ENCODE results near the gene MSMB. TPM values are rescaled to one million over a fixed set of nuclear protein-coding genes. Genes with fewer than 3 reads are reported as not detected.
A peak's percentile ranks its signal among the peaks of the same experiment; 100 is the strongest.

The MSMB gene
- total RNA-seq, 2 experiments from 2014 or later = not detected

- Histone ChIP-seq H3K4me2 (ENCODE audit: low read length) (peak within 1 kb of the TSS; percentile 81), H4K20me1 (ENCODE audit: insufficient read depth, low read length) (peaks cover 32% of the 10 kb centered on the region), H3K9me3 (ENCODE audit: low read length) (no peaks in the 10 kb centered on the region), H3K36me3 (ENCODE audit: insufficient read depth, low read length) (peaks cover 28% of the 10 kb centered on the region), H3K79me2 (ENCODE audit: insufficient read depth, low read depth, low read length) (peaks cover 49% of the 10 kb centered on the region), H3K4me3 (ENCODE audit: low read depth, low read length, poor library complexity, severe bottlenecking) (peak within 1 kb of the TSS; percentile 87), H2AFZ (ENCODE audit: low read length) (peak within 1 kb of the TSS; percentile 92), H3K4me1 (ENCODE audit: insufficient read depth, low read length, poor library complexity, severe bottlenecking) (peaks cover 18% of the 10 kb centered on the region), H3K27ac (ENCODE audit: low read depth, low read length, poor library complexity, severe bottlenecking) (peak within 1 kb of the TSS; percentile 44), H3K9me2 (ENCODE audit: insufficient read depth, low read length) (no peaks in the 10 kb centered on the region)
- intact Hi-C loops (cut with micrococcal nuclease; ENCODE audit: unreplicated experiment) = loop anchor here (2.0 to 5.0 kb wide), 3 partner anchors 62 to 1028 kb away; partner anchors contain the start of gene ZNF22
- ChIA-PET POLR2A (interaction anchor here (0.6 to 1.8 kb wide), 3 partner anchors 10 to 232 kb away, joined by 3 to 12 read pairs (median 3); no protein-coding TSS in a partner anchor), CTCF (ENCODE audit: unreplicated experiment) (no interaction called here)
- DNase-seq (ENCODE audit: low spot score) = peak; percentile 99
- TF ChIP-seq CTCF (conservative IDR thresholded peaks at IDR 0.05; ENCODE audit: low read length) (peak; percentile 83), EZH2phosphoT487 (IDR thresholded peaks at IDR 0.05; ENCODE audit: borderline replicate concordance, low read depth, low read length) (no peak)
- no TSS peak for BruUV-seq (replicated peaks)
Measured at GRCh38 chr10:46030091-46030937, 15.8 kb downstream of the MSMB start, which contains the start of gene NCOA4. NCOA4 (minus strand) TSS chr10:46030623; CDS start chr10:46016680, 13,943 bp downstream.

GRCh38 chr10:46029461-46030030 is 16.5 kb downstream of the MSMB start:
- peak; percentile 17 for DNase-seq (ENCODE audit: low spot score)
- Histone ChIP-seq H2AFZ (ENCODE audit: low read length) (peak overlapping the region; percentile 92; the same call in 1 of the 2 replicates), H3K4me1 (ENCODE audit: insufficient read depth, low read length, poor library complexity, severe bottlenecking) (peaks cover 19% of the 10 kb centered on the region)

More at GRCh38 chr10:46029461-46030030, 16.5 kb downstream of the MSMB start:
- CTCF ChIA-PET (ENCODE audit: unreplicated experiment) = interaction anchor here (0.9 kb wide), 1 partner anchor 18 kb away, joined by 3 read pairs; no protein-coding TSS in a partner anchor
- no peaks in the 10 kb centered on the region for H3K9me3 ChIP-seq (ENCODE audit: low read length)
- H3K4me3 ChIP-seq (ENCODE audit: low read depth, low read length, poor library complexity, severe bottlenecking) = peak overlapping the region; percentile 87
- intact Hi-C loops (cut with micrococcal nuclease; ENCODE audit: unreplicated experiment) = loop anchor here (2.0 to 5.0 kb wide), 6 partner anchors 57 to 1027 kb away; partner anchors contain the start of genes TIMM23 and ZNF22
- TF ChIP-seq CTCF (conservative IDR thresholded peaks at IDR 0.05; ENCODE audit: low read length) (no peak), EZH2phosphoT487 (IDR thresholded peaks at IDR 0.05; ENCODE audit: borderline replicate concordance, low read depth, low read length) (no peak)
- peaks cover 56% of the 10 kb centered on the region for H3K79me2 ChIP-seq (ENCODE audit: insufficient read depth, low read depth, low read length)
- peaks cover 38% of the 10 kb centered on the region for H4K20me1 ChIP-seq (ENCODE audit: insufficient read depth, low read length)
- peak overlapping the region; percentile 44 for H3K27ac ChIP-seq (ENCODE audit: low read depth, low read length, poor library complexity, severe bottlenecking)
- POLR2A ChIA-PET = interaction anchor here (0.6 to 1.8 kb wide), 6 partner anchors 10 to 1725 kb away, joined by 3 to 12 read pairs (median 4); no protein-coding TSS in a partner anchor
- H3K36me3 ChIP-seq (ENCODE audit: insufficient read depth, low read length) = peaks cover 35% of the 10 kb centered on the region
- TSS peak; percentile 74 for BruUV-seq (replicated peaks)
- no peaks in the 10 kb centered on the region for H3K9me2 ChIP-seq (ENCODE audit: insufficient read depth, low read length)
- peak overlapping the region; percentile 81 for H3K4me2 ChIP-seq (ENCODE audit: low read length)
